HG03378 (cell line): ENCODE measurements around the gene SLC39A11.

Experiments used
- ATAC-seq: cut with Tn5 transposase; IDR thresholded peaks from one replicate; pipeline ENCODE4 v1.9.1; 2021; ENCODE audit warnings: mild to moderate bottlenecking, moderate library complexity; ENCODE audit not compliant: unreplicated experiment

The SLC39A11 gene

DNA sequence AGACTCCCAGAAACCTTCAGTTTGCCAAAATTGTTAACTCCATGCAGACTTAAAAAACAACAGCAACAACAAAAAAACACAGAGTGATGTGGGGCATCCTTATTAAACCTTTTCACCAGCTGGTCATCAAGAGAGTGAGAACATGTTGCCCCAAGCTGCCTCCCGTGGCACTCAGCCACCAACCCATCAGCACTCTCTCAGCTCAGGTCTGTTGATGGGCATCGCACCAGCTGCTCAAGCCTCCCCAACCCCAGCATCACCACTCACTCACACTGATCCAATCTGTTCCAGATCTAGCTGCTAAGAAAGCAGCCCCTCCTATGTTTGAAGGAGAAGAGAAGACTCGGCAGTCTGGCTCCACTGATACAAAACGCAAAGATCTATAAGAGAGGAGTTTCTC is 46.8 kb downstream of the SLC39A11 start:
- ATAC-seq: no peak

DNA sequence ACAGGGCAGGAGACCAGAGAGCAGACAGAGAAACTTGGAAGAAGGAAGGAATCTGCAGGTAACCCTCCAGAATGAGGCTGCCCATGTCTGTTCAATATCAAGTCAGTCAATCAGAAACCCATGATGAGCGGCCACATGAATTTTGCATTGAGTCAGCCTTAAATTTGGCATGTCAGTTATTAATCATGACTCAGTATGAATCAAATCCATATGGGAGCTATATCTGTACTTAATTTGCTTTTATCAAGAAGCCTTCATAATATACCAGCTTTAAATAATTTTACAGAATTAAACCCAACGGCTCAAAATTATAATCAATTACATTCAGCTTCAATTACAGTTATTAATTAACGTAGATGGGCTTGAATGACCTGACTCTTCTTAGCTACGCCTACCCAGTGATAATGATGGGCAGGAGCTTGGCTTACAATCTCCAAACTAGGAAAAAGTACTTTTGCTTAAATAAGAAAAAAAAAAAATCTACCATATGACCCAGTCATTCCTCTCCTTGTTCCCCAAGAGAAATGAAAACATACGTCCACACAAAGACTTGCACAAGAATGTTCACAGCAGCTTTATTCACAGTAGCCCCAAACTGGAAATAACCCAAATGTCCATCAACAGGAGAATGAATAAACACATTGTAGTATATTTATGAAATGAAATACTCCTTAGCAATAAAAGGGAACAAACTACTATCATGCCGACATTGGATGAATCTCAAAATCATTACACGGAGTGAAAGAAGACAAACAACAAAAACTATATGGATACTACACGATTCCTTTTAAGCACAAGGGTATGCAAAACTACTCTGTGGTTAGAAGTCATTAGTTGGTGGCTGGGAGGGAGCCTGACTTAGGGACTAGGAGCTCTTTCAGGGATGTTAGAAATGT is 48.6 kb downstream of the SLC39A11 start:
- no peak for ATAC-seq

DNA sequence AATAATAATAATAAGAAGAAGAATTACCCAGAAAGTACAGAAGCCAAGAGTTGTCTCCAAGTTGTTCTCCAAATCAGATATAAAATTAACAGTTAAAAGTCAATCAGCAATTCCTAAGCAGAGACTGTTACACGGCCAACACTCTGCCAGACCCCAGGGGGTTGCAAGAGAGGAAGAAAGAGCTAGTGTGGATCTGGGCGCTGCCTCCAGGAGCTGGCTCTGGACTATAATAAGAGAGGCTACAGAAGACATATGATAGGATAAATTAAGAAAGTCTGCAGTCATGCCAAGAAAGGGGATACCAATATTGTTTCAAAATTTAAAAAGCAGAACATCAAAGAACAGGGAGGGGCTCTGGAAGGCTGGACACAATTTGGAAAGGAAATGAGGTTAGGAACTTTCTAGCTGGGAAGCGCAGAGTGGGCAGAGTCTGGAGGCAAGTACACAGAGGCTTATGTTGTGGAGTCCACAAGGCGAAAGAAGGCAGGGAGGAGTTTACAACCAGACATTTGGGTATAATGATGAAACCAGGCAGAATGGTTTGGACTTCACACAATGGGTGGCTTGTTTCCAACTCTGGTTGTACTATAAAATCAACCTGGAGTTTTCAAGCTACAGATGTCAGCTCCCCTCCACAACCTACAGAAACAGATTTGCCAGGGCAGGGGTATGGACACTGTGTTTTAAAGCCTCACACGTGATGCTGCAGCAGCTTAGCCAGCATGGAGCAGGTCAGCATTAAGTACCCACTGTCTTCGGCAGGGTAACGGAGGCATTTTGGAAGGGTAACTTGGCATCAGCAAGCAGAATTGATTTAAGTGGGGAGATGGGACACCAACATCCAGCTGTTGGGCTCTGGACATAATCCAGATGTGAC is 49.4 kb downstream of the SLC39A11 start:
- ATAC-seq: no peak

DNA sequence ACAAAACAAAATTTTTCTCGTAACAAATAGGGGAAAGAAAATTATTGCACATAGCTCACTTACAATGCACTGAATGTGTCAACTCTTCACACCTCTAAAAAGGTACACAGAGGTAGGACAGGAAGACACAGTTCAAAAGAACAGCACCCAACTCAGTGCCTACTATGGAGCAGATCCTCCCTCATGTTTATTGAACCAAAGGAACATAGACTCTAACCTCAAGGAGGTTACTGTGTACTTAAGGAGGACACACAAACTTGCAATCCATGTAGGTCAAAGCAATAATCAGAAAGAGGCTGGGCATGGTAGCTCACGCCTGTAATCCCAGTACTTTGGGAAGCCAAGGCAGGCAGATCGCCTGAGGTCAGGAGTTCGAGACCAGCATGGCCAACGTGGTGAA is 50.3 kb downstream of the SLC39A11 start:
- ATAC-seq: no peak

DNA sequence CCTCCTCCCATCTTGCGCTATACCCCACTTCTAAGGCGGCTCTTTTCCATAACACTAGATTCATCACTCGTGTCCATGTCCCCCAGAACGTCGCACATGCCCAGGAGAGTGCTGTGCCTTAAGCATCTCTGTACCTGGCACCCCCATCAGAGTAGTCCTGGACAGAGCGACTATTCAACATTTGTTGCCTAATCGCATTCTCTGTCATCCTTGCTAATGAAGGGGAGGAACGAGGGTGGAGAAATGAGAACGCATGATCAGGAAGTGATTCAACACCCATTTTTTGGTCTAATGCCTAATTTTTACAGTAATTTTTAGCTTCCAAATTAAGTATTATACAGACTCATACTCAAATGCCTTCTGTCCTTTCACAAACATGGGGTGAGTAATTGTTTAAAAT is 53.2 kb downstream of the SLC39A11 start:
- ATAC-seq: no peak

DNA sequence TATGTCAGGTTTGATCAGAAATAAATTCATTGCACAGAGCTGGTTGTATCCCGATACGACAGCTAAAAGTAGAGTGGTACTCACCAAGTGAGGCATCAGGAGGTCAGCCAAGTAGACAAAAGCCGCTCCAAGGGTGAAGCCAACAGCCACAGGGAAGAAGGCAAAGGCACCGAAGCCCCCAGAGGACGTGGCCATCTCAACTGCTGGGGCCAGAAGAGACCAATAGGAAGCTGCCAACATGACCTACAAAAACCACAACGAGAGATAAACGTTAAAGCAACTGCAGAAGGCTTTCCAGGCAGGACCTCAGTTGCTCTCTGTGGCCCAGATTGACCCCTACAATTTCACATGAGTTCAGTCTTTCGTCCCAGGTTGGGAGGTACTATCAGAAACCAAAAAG is 61.0 kb downstream of the SLC39A11 start:
- ATAC-seq: no peak

DNA sequence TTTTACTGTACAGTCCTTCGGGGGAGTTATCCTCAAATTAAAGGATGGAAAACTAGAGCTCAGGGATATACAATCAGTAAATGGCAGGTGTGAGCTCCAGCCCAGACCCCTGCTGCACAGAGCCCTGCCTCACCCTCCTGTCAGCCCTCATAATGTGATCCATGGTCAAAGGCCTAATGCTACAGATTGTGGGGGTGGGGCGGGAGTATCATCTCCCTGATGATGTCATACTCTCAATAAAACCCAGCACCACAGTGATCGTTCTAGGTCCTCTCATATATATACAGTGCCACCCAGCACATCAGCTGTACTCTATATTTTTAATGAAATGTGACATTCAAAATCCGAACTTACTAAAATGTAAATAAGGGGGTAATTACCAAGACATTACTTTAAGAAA is 61.5 kb downstream of the SLC39A11 start:
- no peak for ATAC-seq

DNA sequence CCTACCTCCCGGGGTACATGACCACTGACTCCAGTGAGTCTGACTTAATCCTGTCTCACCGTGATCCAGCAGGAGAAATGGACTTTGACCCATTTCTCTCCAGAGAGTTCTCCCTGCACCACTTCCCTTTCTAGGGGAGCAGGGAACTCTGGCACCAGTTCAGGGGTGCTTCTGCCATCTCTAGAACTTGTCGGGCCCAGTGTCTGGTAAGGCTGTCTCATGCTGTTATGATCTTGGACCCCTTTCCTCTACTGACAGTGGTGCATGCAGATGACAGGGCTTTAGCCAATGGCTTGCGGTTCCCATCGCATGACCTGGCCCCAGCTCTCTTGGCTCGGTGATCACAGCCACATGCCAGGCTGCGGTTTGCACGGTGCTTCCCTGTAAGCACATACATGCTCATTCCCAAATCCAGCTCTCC is 62.0 kb downstream of the SLC39A11 start:
- ATAC-seq: no peak

DNA sequence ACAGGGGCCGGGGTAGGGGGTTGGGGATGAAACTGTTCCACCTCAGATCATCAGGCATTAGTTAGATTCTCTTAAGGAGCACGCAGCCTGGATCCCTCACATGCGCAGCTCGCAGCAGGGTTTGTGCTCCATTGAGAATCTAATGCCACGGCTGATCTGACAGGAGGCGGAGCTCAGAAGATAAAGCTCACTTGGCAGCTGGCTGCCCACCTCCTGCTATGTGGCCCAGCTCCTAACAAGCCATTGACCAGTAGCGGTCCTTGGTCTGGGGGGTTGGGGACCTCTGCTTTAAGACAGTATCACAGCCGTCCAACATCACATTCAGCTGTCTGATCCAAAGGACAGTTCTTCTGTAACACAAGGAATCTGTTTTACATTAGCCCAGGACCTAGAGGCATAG is 62.5 kb downstream of the SLC39A11 start:
- no peak for ATAC-seq

DNA sequence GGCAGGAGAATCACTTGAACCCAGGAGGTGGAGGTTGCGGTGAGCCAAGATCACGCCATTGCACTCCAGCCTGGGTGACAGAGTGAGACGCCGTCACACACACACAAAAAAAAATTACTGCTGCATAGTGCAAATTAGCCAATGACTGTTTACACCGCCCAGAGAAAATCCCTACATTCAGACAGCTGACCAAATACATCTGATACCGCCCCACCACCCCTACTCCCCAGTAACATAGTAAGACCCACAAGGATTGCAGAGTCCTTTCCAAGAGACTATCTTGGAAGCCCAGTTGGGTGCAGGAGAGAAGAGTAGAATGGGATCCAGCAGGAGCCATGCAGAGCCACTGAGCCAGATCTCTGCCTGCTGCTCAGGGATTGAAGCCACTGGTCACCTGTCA is 63.5 kb downstream of the SLC39A11 start:
- ATAC-seq: no peak

DNA sequence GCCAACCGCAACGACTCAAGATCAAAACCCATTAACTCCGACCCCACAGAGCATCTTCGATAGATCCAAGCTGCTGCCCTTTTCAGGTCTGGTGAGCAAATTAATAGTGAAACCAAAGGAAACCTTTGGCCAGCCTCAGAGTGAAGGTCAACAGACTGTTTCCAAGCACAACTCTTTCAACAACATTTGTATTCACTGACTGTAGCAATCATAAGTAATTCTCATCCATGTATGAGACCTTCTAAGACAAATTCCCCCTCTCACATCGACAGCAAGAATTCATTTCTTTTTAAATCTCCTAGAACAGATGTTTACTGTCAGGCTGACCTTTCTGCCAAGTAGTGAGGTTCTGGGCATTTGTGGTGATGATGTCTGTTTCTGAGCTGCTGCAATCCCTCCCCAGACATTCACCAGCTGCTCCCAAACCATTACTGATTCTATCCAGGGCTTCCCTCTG is 64.2 kb downstream of the SLC39A11 start:
- ATAC-seq: no peak

DNA sequence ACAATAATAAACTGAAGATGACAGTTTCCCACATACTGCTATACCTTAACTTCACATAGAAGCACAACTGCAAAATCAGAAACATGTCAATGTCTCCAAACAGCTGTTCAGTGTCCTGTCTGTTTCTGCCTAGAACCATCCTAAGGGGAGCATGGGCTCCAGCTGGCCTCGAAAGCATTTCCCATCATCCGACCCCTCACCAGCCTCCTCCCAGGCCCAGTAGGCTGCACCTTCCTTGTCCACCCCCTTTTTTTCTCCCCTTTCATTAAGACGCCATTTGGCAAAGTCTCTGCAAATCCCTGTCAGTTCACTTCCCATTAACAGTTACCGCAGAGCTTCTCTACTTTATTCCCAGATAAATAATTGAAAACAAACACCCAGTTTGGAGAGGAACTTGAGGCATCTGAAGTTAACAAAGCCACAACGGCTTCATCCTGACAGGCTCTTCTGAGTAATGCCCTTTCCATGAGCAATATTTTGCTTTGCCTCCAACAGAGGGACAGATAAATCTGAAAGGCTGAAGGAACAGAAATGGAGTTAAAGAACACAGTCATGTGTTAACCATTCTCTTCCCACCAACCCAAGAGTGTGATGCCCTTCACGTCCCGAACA is 65.3 kb downstream of the SLC39A11 start:
- no peak for ATAC-seq

DNA sequence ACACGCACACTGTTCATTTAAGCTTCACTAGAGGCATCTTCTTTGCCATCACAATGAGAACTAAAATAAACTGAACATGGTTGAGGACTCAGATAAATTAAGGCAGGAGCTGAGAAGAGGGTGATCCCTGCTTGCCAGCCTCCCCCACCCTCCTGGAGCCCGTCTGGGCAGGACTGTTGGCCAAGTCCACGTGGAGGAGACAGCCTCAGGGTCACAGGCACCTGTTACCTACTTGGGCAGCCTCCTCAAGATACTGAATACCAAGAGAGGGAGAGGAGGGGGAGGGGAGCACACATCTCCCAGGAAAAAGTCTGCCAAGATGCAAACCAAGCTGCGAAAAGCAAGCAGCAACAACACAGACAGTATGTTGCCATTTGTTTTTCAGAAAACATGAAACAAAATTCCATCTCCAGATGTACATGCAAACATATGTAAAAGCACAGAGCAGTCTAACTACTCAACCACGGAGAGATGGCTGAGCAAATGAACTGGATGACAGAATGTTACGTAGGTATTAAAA is 67.4 kb downstream of the SLC39A11 start:
- ATAC-seq: no peak

DNA sequence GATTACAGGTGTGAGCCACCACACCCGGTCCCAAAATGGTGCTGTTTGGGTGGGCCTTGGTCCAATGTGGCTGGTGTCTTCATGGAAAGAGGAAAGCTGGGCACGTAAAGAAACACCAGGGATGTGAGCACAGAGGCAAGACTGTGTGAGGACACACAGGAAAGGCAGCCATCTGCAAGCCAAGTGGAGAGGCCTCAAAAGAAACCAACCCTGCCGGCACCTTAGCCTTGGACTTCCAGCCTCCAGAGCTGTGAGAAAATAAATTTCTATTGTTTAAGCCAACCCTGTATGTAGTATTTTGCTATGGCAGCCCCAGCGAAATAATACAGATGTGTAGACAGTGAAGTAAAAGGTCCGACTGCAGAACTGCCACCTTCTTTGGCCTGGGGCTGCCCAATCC is 68.7 kb downstream of the SLC39A11 start:
- ATAC-seq: no peak

DNA sequence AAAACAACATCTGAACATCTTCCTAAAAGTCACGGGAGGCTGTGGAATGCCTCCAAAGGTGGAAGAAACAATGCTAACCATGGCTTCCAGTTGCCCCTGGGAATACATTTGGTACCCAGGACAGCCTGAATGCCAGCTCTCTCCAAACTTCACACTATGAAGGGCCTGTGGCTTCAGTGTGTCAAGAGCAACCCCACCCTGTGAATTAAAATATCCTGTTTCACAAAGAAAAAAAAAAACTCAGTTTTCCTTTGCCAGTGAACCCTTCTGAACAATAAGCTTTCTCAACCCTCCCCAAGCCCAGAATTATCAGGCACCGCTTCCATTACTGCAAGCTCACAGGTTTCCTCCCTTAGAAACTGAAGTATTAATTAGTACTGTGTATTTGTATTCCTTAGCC is 69.8 kb downstream of the SLC39A11 start:
- no peak for ATAC-seq

DNA sequence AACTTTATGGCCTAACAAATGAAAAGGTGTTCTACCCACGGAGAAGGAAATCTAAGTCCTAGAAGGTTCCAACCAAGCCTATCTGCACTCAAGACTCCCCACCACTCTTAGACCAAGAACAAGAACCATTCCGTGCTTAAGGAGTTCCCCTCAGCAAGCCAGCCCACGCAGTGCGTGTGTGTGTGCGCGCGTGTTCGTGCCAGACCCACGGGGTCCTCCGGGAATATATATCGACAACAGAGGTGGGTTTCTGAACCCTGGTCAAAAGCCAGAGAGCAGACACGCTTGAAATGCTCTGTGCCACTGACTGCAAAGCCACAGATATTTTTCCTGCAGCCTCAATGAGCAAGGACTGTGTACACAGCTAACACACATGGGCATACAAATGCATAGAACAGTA is 70.7 kb downstream of the SLC39A11 start:
- no peak for ATAC-seq

DNA sequence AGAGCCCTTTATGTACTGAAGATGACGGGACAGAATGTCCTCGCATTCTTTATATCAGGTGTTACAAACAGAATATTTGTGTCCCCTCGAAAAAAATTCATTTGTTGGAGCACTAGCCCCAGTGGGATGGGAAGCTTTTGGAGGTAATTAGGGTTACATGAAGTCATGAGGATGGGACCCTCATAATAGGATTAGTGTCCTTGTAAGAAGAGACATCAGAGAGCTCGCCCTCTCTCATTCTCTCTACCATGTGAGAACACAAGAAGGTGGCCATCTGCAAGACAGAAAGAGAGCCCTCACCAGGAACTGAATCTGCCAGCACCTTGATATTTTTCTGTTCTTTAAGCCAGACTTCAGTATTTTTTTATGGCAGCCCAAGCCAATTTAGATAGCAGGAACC is 72.4 kb downstream of the SLC39A11 start:
- no peak for ATAC-seq

DNA sequence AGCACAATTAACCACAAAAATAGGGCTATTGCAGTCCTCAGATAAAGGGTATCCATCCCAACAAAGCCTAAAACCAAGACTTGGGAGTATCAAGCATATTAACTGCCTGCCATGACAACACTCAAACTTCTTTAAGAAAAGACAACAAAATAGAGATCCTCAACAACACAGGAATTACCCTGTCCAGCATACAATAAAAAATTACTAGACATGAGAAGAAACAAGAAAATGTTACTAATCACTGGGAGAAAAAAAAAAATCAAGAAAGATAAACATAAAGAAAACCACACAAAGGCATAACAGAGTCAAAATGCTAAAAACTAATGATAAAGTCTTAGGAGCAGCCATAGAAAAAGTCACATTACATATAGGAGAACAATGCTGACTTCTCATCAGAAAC is 73.9 kb downstream of the SLC39A11 start:
- ATAC-seq: no peak

DNA sequence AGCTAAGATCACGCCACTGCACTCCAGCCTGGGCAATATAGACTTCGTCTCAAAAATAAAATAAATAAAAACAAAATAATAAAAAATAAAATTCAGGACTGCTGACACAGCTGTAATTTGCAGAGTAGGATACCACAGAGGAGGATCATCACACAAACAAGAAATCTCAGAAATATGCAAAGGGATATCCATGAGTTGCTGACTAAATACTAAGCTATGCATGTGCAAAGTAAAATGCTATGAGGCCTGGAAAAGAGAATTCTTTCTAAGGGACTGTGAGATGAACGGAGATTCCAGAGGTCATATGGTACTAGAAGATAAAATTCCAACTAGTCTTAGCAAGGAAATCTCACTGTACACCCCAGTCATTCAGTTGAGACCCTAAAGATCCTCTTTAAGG is 74.8 kb downstream of the SLC39A11 start:
- no peak for ATAC-seq

DNA sequence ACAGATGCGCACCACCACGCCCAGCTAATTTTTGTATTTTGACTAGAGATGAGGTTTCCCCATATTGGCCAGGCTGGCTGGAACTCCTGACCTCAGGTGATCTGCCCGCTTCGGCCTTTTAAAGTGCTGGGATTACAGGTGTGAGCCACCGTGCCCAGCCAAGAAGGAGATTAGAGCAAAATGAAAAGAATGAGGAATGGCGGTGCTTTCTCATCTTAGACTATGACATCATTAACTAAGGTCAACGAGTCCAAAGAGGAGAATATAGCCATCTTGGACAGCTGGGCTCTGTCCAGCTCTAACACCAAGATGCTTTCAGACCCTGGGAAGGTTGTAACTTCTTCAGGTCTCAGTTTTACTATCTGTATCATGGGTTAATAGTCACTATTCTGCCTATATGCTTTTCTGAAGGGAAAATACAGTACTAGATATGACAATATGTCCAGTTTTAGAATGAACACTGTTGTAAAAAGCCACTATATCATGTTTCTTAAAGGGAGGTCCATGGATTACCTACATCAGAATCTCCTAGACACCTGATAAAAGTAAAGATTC is 76.7 kb downstream of the SLC39A11 start:
- ATAC-seq: no peak
